Renal pelvis (tissue), 4 donors: Measurements from ENCODE around the gene EMC6. TPM values are rescaled to one million over a fixed set of nuclear protein-coding genes. Genes with fewer than 3 reads are reported as not detected.
"Not testable (repeated sequence)": the region's sequence is repeated elsewhere in the genome, so short reads cannot be mapped to it uniquely, and the experiment has no call there.

Experiments
- DNase-seq: peaks from one replicate; pipeline ENCODE4 v3.0.0-alpha.2; 2013
- polyA plus RNA-seq, 3 donors: library from polyadenylated mRNA; unstranded; fragments of 120-200 nt; gene quantifications; one replicate each; pipeline ENCODE4 v1.2.1, GENCODE V29; 2013; ENCODE audit not compliant: insufficient read length in 3 of 3

The EMC6 gene
- polyA plus RNA-seq, 3 donors, result 28.5 to 39.8 (median 36.7) TPM

- no peak for DNase-seq
These were observed 29.5 kb downstream of the EMC6 start for GRCh38 chr17:3698139-3698538.

GRCh38 chr17:3699951-3700350, 31.3 kb downstream of the EMC6 start:
- no peak for DNase-seq

DNA sequence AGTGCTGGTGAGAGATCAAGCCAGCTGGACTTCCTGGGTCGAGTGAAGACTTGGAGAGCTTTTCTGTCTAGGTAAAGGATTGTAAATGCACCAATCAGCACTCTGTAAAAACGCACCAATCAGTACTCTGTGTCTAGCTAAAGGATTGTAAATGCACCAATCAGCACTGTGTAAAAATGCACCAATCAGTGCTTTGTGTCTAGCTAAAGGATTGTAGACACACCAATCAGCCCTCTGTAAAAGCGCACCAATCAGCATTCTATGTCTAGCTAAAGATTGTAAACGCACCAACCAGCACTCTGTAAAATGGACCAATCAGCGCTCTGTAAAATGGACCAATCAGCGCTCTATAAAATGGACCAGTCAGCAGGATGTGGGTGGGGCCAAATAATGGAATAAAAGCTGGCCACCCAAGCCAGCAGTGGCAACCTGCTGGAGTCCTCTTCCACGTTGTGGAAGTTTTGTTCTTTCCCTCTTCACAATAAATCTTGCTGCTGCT, 33.5 kb downstream of the EMC6 start:
- not testable (repeated sequence) for DNase-seq

DNA sequence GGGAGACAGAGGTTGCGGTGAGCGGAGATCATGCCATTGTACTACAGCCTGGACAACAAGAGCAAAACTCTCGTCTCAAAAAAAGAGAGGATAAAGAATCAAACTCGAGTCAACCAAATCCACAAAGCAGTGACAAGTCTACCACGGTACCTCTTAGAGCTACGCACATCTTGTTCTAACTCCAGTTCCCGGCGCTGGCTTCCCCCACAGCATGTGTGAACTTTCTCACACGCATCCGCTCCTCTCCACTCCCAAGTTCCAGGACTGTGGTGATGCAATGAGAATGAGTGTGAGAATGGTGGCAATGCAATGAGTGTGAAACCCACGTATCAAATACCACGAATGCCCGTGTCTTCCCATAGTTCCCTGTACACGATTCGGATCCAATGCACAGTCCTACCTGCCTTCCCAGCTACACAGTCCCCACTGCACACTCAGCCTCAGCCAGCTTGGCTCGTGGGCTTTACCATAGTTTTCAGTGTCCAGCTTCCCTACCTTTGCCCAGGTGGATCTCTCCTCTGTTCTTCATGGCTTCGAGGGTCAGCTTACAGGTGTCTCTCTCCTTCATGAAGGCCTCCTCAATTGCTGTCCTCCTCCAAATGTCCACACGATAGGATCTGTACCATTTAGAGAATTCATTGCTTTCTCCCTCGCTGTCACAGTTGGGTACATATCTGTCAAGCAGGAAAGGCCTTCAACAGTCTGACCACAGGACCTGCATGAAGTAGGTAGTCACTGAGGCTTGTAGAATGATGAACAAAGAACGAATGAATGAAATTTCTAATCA, 36.5 kb downstream of the EMC6 start:
- no peak for DNase-seq

DNA sequence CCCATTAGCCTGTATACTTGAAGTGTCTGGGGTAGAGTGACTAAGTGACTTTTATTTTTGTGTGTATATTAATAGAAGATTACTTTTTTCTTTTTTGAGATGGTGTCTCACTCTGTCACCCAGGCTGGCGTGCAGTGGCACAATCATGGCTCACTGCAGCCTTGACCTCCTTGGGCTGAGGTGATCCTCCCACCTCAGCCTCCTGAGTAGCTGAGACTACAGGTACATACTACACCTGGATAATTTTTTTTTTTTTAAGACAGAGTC, 37.0 kb downstream of the EMC6 start:
- not testable (repeated sequence) for DNase-seq

GRCh38 chr17:3708366-3708765, 39.8 kb downstream of the EMC6 start:
- DNase-seq, result no peak

DNA sequence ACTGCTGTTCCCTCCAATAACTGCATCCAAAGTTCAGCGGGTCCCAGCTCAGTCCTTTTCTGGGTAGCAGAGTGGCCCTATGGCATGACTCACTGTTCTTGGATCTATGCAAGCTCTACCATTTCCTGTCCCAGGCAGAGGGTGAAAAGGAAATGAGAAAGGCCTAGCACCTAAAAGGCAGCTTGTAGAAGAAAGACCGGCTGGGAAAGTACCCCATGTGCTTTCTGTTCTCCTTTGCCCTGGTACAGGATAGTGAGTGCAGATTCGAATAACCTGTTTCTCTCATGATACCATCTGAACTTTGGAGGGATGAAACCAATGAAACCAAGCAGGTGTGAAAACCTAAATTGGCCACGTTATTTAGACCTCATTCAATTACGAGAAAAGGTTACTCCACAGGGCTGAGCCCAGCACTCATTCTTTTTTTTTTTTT, 42.4 kb downstream of the EMC6 start:
- no peak for DNase-seq

DNA sequence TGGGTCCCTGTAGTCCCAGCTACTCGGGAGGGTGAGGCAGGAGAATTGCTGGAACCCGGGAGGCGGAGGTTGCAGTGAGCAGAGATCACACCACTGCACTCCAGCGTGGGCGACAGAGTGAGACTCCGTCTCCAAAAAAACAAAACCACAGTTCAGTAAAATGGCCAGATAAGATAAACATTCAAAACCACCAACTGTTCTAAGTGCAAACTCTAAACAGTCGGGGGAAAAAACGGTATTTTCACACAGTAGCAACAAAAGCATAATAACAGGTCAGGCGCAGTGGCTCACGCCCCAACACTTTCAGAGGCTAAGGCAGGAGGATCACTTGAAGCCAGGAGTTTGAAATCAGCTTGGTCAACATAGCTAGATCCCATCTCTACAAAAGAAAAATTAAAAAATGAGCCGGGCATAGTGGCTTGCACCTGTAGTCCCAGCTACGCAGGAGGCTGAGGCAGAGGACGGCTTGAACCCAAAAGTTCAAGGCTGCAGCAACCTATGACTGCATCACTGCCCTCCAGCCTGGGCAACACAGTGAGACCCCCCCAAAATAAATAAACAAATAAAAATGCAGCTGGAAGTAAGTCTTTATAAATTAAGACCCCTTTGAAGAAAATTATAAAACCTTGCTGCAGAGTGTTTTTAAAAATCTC, 44.3 kb downstream of the EMC6 start:
- DNase-seq, result no peak

DNA sequence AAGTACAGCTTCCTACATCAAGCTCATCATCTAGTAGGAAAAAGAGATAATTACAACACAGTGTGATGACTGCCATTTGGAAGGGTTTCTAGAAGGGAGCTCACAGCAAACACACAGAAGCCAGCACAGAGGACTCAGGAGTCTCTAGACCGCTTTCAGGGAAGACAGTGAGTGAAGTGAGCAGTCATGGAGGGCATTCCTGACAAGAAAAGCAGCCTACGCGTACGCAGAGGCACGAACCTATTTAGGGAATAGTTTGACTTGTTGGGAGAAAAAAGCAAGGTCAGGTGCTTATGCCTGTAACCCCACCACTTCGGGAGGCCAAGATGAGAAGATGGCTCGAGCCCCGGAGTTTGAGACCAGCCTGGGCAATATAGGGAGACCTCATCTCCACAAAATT, 46.7 kb downstream of the EMC6 start:
- no peak for DNase-seq

DNA sequence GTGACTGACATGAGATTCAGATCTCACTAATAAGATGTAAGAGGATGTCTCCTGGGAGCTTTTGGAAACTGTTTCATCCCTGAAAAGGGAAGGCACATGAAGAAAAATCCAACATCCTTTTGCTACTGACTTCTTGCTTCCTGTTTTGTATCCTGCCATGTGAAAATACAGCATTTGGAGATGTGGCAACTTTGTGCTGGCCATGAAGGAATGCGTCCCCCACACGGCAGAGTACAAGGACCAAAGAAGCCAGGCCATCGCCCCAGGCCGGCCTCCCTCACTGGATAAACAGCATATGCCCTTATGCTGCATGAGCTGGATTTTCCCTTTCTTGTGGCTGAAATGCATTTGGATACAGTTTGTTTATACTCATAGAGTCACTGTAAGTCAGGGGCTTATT, 49.6 kb downstream of the EMC6 start:
- DNase-seq, result no peak

- DNase-seq, result no peak
These were observed 50.7 kb downstream of the EMC6 start for GRCh38 chr17:3719265-3719664.

Other genes starting within 250 kb of the EMC6 start
- gene OR1E2, start 235.0 kb upstream of the EMC6 start, polyA plus RNA-seq, result not detected
- gene SPATA22, start 197.0 kb upstream of the EMC6 start, polyA plus RNA-seq, result under 1 TPM; 0.38 to 0.68 (median 0.41) TPM
- gene ASPA, start 192.8 kb upstream of the EMC6 start, polyA plus RNA-seq, result 10 to 100 TPM; 19.1 to 36.5 (median 31.8) TPM
- gene TRPV3, start 111.0 kb upstream of the EMC6 start, polyA plus RNA-seq, result 1 to 10 TPM in 2 of 3 donors, under 1 TPM in 1; 0.77 to 1.7 (median 1.4) TPM
- 10 to 100 TPM in 2 of 3 donors, 1 to 10 TPM in 1; 7.7 to 14.0 (median 10.3) TPM for gene TRPV1, start 59.4 kb upstream of the EMC6 start, polyA plus RNA-seq
- 10 to 100 TPM; 13.6 to 20.8 (median 15.6) TPM for gene SHPK, start 32.6 kb upstream of the EMC6 start, polyA plus RNA-seq
- gene CTNS, start 32.1 kb upstream of the EMC6 start, polyA plus RNA-seq, result 10 to 100 TPM; 20.9 to 25.4 (median 24.5) TPM
- 100 to 1,000 TPM in 2 of 3 donors, 10 to 100 TPM in 1; 97.1 to 123 (median 109) TPM for gene TAX1BP3, start 234 bp upstream of the EMC6 start, polyA plus RNA-seq
- gene P2RX5, start 27.3 kb downstream of the EMC6 start, polyA plus RNA-seq, result 1 to 10 TPM; 1.3 to 2.0 (median 1.6) TPM
- 1 to 10 TPM; 3.0 to 3.8 (median 3.2) TPM for gene HASPIN, start 55.1 kb downstream of the EMC6 start, polyA plus RNA-seq
- 10 to 100 TPM; 38.2 to 46.5 (median 42.7) TPM for gene ITGAE, start 132.4 kb downstream of the EMC6 start, polyA plus RNA-seq
- 100 to 1,000 TPM in 2 of 3 donors, 10 to 100 TPM in 1; 75.4 to 113 (median 112) TPM for gene NCBP3, start 177.4 kb downstream of the EMC6 start, polyA plus RNA-seq
- 1 to 10 TPM; 4.1 to 4.9 (median 4.8) TPM for gene CAMKK1, start 224.2 kb downstream of the EMC6 start, polyA plus RNA-seq
- gene P2RX1, start 247.7 kb downstream of the EMC6 start, polyA plus RNA-seq, result 1 to 10 TPM in 2 of 3 donors, under 1 TPM in 1; 0.89 to 1.4 (median 1.0) TPM